Mucosa of descending colon (tissue), 3 donors: Measurements from ENCODE around the gene OR4D1. TPM values are rescaled to one million over a fixed set of nuclear protein-coding genes. Genes with fewer than 3 reads are reported as not detected.
"Not testable (repeated sequence)": the region's sequence is repeated elsewhere in the genome, so short reads cannot be mapped to it uniquely, and the experiment has no call there.

Experiments
- ATAC-seq: fragments of 200-7000 bp; cut with Tn5 transposase; one replicate; pipeline ENCODE4 v1.9.1; 2020; ENCODE audit warnings: mild to moderate bottlenecking, moderate library complexity
- DNase-seq, 3 donors: peaks; one replicate each; pipeline ENCODE4 v3.0.0-alpha.2; 2020
- H3K36me3 ChIP-seq: fragments of 200-600 bp; one replicate; pipeline ENCODE4 v1.8.0; 2021; ENCODE audit warnings: low read depth, mild to moderate bottlenecking
- H3K4me1 ChIP-seq: fragments of 200-600 bp; one replicate; pipeline ENCODE4 v1.8.0; 2021; ENCODE audit warnings: low read depth, mild to moderate bottlenecking
- H3K4me3 ChIP-seq: fragments of 200-600 bp; one replicate; pipeline ENCODE4 v1.8.0; 2021; ENCODE audit warnings: mild to moderate bottlenecking
- H3K9me3 ChIP-seq: fragments of 200-600 bp; one replicate; pipeline ENCODE4 v1.8.0; 2021; ENCODE audit warnings: mild to moderate bottlenecking
- intact Hi-C, 2 donors: fragments of 100-400 bp; cut with DNase I in 1 of 2; cut with micrococcal nuclease in 1 of 2; formaldehyde crosslinking; loops; one replicate each; pipeline versions ENCODE4 v1.11.0 to v1.11.1; 2022; cut with DNase I, micrococcal nuclease
- total RNA-seq, 3 donors: library from RNA; stranded (reverse); fragmentation: NEBNext Ultra II Directional in 2 of 3; extraction: Animal tissue kit (Norgen Biotek cat#: 25700) in 2 of 3; gene quantifications; one replicate each; pipeline versions ENCODE4 v1.2.1 to v1.2.4, GENCODE V29; 2021 to 2023
- TF ChIP-seq, protein P1 (sequence below): fragments of 200-600 bp; IDR thresholded peaks from one replicate; pipeline ENCODE4 v1.8.0; 2022; ENCODE audit warnings: antibody characterized with exemption, mild to moderate bottlenecking
- donor health status: DM: no; HTN: no; CAD: no; lungs with moderate emphysema.
- donor health status: DM: no; HTN: no; CAD: no.
- donor health status: DM: no; HTN: yes; CAD: no.

Gene OR4D1
- total RNA-seq, 3 donors from 2014 or later, result not detected

DNA sequence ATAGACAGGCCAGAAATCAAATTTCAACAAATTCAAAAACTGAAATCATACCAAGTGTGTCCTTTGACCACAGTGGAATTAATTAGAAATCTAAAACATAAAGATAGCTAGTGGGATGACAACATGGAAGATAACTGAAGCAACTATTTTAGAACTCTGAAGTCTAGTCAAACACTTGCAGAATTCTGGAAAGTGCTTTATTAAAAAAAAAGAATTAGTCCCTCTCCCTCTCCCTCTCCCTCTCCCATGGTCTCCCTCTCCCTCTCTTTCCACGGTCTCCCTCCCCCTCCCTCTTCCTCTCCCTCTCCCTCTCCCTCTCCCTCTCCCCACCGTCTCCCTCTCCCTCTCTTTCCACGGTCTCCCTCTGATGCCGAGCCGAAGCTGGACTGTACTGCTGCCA is 6.7 kb upstream of the OR4D1 start:
- Histone ChIP-seq H3K9me3 (peaks cover 19% of the 10 kb centered on the region), H3K4me1 (no peaks in the 10 kb centered on the region), H3K4me3 (no peak overlapping the region), H3K36me3 (no peaks in the 10 kb centered on the region)
- intact Hi-C loops, result no loop called here
- DNase-seq (no peak), ATAC-seq (no peak)
- TF ChIP-seq, protein P1, sequence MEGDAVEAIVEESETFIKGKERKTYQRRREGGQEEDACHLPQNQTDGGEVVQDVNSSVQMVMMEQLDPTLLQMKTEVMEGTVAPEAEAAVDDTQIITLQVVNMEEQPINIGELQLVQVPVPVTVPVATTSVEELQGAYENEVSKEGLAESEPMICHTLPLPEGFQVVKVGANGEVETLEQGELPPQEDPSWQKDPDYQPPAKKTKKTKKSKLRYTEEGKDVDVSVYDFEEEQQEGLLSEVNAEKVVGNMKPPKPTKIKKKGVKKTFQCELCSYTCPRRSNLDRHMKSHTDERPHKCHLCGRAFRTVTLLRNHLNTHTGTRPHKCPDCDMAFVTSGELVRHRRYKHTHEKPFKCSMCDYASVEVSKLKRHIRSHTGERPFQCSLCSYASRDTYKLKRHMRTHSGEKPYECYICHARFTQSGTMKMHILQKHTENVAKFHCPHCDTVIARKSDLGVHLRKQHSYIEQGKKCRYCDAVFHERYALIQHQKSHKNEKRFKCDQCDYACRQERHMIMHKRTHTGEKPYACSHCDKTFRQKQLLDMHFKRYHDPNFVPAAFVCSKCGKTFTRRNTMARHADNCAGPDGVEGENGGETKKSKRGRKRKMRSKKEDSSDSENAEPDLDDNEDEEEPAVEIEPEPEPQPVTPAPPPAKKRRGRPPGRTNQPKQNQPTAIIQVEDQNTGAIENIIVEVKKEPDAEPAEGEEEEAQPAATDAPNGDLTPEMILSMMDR, result no peak

DNA sequence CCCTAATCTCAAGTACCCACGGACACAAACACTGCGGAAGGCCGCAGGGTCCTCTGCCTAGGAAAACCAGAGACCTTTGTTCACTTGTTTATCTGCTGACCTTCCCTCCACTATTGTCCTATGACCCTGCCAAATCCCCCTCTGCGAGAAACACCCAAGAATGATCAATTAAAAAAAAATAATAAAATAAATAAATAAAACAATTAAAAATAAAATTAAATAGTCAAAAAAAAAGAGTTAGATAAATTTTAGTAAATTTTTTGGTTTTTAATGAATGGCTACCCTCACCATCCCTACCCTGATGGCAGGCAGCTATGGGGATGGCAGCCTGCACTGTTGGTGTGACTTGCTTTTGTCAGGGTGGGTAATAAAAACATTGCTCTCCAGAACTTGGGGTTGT is 4.8 kb upstream of the OR4D1 start:
- H3K4me3 ChIP-seq, intact Hi-C loops, H3K4me1 ChIP-seq, ATAC-seq, H3K36me3 ChIP-seq, DNase-seq: not testable (repeated sequence)
- H3K9me3 ChIP-seq, result peaks cover 19% of the 10 kb centered on the region

- no peak for DNase-seq
- TF ChIP-seq, protein P1, result no peak
- intact Hi-C loops, result no loop called here
- H3K4me1 ChIP-seq, result no peaks in the 10 kb centered on the region
- peaks cover 19% of the 10 kb centered on the region for H3K9me3 ChIP-seq
- no peak for ATAC-seq
- no peaks in the 10 kb centered on the region for H3K36me3 ChIP-seq
- H3K4me3 ChIP-seq, result no peak overlapping the region
Observed at GRCh38 chr17:58144801-58145200, 3.4 kb upstream of the OR4D1 start.

GRCh38 chr17:58148609-58149008 is 425 bp downstream of the OR4D1 start:
- ATAC-seq (no peak), DNase-seq (no peak)
- Histone ChIP-seq H3K36me3 (no peaks in the 10 kb centered on the region), H3K4me3 (no peak overlapping the region), H3K4me1 (no peaks in the 10 kb centered on the region), H3K9me3 (peaks cover 19% of the 10 kb centered on the region)
- TF ChIP-seq, protein P1, result no peak
- intact Hi-C loops, result no loop called here

GRCh38 chr17:58150394-58150793 is 2.2 kb downstream of the OR4D1 start:
- no peak for DNase-seq
- intact Hi-C loops, result no loop called here

DNA sequence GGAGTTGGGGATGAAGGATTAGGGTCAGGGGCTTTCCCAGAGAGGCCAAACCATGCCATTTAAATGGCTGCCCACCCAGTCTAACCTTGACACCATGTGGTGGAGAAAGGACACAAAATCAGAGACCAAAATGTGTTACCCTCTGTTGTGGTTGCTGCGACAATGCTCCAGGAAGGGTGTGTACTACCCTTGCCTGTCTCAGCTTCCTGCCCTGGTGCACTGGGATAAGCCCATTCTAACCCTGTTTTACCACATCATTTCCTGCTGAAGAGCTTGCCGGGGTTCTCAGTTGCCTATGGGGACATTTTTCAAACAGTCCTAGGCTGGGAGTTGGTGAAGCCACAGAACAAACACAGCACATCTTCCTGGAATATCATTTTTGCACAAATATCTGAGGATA is 4.9 kb downstream of the OR4D1 start:
- DNase-seq, result peak in 1 of 3 donors; percentile 9

More at GRCh38 chr17:58150394-58150793, 2.2 kb downstream of the OR4D1 start:
- Histone ChIP-seq H3K36me3 (no peaks in the 10 kb centered on the region), H3K4me1 (no peaks in the 10 kb centered on the region), H3K9me3 (peaks cover 8% of the 10 kb centered on the region), H3K4me3 (no peak overlapping the region)
- no peak for ATAC-seq
- TF ChIP-seq, protein P1, result no peak

More for the DNA sequence above, 4.9 kb downstream of the OR4D1 start:
- H3K36me3 ChIP-seq, result no peaks in the 10 kb centered on the region
- TF ChIP-seq, protein P1, result no peak
- peak; percentile 74 for ATAC-seq
- H3K9me3 ChIP-seq, result no peaks in the 10 kb centered on the region
- intact Hi-C loops, result no loop called here
- H3K4me3 ChIP-seq, result no peak overlapping the region
- H3K4me1 ChIP-seq, result peaks cover 4% of the 10 kb centered on the region
